HG02588 (cell line): Measurements from ENCODE around the gene TMCO6.
"Not testable (repeated sequence)": the region's sequence is repeated elsewhere in the genome, so short reads cannot be mapped to it uniquely, and the experiment has no call there.

ENCODE experiments used
- ATAC-seq: cut with Tn5 transposase; IDR thresholded peaks from one replicate; pipeline ENCODE4 v1.9.1; 2021; ENCODE audit warnings: mild to moderate bottlenecking, moderate library complexity; ENCODE audit not compliant: unreplicated experiment

Gene TMCO6

GRCh38 chr5:140630292-140631035, 8.8 kb upstream of the TMCO6 start:
- no peak for ATAC-seq

- no peak for ATAC-seq
Measured at GRCh38 chr5:140631036-140631417, 8.2 kb upstream of the TMCO6 start.

DNA sequence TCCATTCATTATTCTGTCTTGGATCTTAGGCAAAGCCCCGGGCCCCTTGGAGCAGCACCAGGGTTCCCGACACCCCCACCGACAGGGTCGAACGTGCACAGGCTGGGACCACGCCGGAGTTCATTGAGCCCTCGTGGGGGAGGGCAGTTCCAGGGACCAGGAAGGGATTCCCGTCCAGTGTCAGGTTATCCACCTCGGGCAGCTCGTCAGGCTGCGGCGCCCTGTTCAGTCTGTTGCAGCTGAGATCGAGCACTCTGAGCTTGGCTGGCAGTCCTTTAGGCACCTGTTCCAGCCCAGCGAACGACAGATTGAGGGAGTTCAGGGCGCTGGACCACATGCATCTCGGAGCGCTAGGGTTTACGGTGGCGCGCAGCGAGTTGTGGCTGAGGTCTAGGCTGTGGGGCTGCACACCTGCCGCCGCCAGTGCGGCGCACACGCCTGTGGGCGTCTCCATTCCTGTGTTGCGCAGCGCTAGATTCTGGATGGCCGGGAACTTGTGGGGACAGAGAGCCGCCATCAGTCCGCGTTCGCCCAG, 7.4 kb upstream of the TMCO6 start:
- peak; percentile 32 for ATAC-seq

GRCh38 chr5:140632366-140633020, 6.8 kb upstream of the TMCO6 start:
- peak; percentile 53 for ATAC-seq

DNA sequence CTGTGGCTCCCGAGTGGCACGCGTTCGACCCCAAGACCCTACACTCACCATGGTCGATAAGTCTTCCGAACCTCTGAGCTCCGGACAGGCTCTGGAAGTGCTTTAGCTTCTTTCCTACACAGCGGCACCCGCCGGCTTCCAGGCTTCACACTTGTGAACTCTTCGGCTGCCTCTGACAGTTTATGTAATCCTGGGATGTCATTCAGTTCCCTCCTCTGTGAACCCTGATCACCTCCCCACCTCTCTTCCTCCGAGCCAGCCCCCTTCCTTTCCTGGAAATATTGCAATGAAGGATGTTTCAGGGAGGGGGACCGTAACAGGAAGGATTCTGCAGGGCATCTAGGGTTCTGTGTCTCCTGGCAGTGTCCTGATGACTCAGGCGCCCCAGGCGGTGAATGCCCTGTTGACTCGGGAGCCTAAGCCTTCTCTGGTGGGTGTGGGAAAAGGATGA, 6.2 kb upstream of the TMCO6 start, which contains the start of gene CD14:
Gene CD14, minus strand, starts transcription at position 155 of the 451 bp plus-strand sequence. Its CDS starts 104 bp downstream, at position 51.
- ATAC-seq = no peak

GRCh38 chr5:140633501-140633900, 5.8 kb upstream of the TMCO6 start:
- no peak for ATAC-seq

GRCh38 chr5:140634103-140634502, 5.1 kb upstream of the TMCO6 start:
- ATAC-seq = no peak

- ATAC-seq = no peak
Measured at GRCh38 chr5:140635291-140636257, 3.7 kb upstream of the TMCO6 start.

- no peak for ATAC-seq
Measured at GRCh38 chr5:140637371-140638100, 1.7 kb upstream of the TMCO6 start.

DNA sequence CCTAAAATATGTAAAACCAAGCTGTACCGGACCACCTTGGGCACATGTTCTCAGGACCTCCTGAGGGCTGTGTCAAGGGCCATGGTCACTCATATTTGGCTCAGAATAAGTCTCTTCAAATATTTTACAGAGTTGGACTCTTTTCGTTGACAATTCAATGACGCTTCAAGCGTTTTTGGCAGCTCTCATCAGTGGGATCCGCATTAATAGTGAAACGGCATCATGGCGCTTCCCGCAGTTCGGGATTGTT, 428 bp upstream of the TMCO6 start:
- not testable (repeated sequence) for ATAC-seq

GRCh38 chr5:140641716-140642115, 2.5 kb downstream of the TMCO6 start:
- ATAC-seq = no peak

DNA sequence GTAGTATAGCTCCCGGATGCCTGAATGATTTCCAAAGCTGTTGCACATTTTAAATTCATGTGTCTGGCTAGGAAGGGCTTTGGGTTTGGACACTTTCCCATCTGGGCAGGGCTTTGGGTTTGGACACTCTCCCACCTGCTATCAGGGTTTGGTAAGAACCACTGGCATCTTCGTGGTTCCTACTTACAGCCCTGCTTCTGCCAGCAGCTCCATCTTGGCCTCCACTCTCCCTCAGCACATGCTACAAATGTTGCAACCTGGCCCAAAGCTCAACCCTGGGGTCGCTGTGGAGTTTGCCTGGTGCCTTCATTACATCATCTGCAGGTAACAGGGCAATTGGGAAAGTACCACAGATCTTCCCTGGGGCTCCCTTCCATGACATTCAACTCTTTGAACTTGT, 3.5 kb downstream of the TMCO6 start:
- ATAC-seq = no peak

DNA sequence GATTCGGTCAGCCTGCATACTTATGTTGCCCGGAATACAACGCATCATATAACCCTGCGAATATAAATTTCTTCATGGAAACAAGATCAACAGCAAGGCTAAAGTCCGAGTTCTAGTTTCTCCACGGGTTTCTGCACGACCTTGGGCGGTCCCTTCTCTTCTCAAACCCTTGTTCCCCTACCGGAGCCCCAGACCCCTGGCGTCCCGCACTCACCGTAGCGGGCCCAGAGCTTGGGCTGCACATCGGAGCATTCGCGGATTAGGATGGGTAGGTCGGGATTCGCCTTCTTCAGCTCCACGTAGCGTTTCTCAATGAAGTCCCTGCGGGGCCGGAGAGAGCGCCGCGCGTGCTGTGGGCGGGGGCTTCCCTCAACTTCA, 7.8 kb downstream of the TMCO6 start:
- no peak for ATAC-seq

GRCh38 chr5:140658870-140659269, 19.6 kb downstream of the TMCO6 start:
- no peak for ATAC-seq

DNA sequence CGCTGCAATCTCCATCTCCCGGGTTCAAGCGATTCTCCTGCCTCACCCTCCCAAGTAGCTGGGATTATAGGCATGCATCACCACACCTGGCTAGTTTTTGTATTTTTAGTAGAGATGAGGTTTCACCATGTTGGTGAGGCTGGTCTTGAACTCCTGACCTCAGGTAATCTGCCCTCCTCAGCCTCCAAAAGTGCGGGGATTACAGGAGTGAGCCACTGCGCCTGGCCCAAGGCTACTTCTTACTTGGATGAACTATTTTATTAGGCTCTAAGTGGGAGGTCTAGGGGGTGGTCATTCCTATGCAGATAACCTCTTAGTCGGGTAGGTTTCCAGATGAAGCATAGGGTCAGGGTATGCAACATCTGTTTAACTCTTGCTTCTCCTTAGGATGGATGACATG, 21.1 kb downstream of the TMCO6 start:
- not testable (repeated sequence) for ATAC-seq

GRCh38 chr5:140664030-140664358, 24.7 kb downstream of the TMCO6 start:
- no peak for ATAC-seq

GRCh38 chr5:140664359-140665119, 25.3 kb downstream of the TMCO6 start, which contains the start of gene WDR55:
Gene WDR55 (plus strand): TSS chr5:140664904. CDS start chr5:140664913, 9 bp downstream.
- peak; percentile 98 for ATAC-seq

- ATAC-seq = not testable (repeated sequence)
Measured at GRCh38 chr5:140671035-140671434, 31.8 kb downstream of the TMCO6 start.

- ATAC-seq = no peak
Measured at GRCh38 chr5:140671472-140672125, 32.3 kb downstream of the TMCO6 start.
